IPS-18a (cell line): ENCODE measurements around the gene HMGB3.
"Not testable (repeated sequence)": the region's sequence is repeated elsewhere in the genome, so short reads cannot be mapped to it uniquely, and the experiment has no call there.

ENCODE experiments used
- H3K27ac ChIP-seq: one replicate; pipeline ENCODE4 v1.5.1; 2013; ENCODE audit warnings: low read length
- H3K27me3 ChIP-seq: one replicate; pipeline ENCODE4 v1.6.1; 2013; ENCODE audit warnings: mild to moderate bottlenecking, low read length; ENCODE audit not compliant: control insufficient read depth, insufficient read depth
- H3K36me3 ChIP-seq: one replicate; pipeline ENCODE4 v1.6.1; 2013; ENCODE audit warnings: low read depth, low read length; ENCODE audit not compliant: control insufficient read depth
- H3K4me1 ChIP-seq: one replicate; pipeline ENCODE4 v1.6.1; 2013; ENCODE audit warnings: low read depth, low read length; ENCODE audit not compliant: control insufficient read depth
- H3K4me3 ChIP-seq: one replicate; pipeline ENCODE4 v1.5.1; 2013; ENCODE audit warnings: low read length
- H3K9ac ChIP-seq: one replicate; pipeline ENCODE4 v1.6.1; 2013; ENCODE audit warnings: mild to moderate bottlenecking, low read length, moderate library complexity
- H3K9me3 ChIP-seq: one replicate; pipeline ENCODE4 v1.6.1; 2013; ENCODE audit warnings: low read depth, low read length; ENCODE audit not compliant: control insufficient read depth

Gene HMGB3

GRCh38 chrX:150980186-150980585 is 2.9 kb upstream of the HMGB3 start:
- H3K4me3 ChIP-seq = no peak overlapping the region
- no peaks in the 10 kb centered on the region for H3K9me3 ChIP-seq
- no peaks in the 10 kb centered on the region for H3K36me3 ChIP-seq
- no peak overlapping the region for H3K9ac ChIP-seq
- no peaks in the 10 kb centered on the region for H3K4me1 ChIP-seq
- no peak overlapping the region for H3K27ac ChIP-seq
- H3K27me3 ChIP-seq = peaks cover 7% of the 10 kb centered on the region

- Histone ChIP-seq H3K27me3 (peaks cover 7% of the 10 kb centered on the region), H3K9me3 (no peaks in the 10 kb centered on the region)
Observed at GRCh38 chrX:150980711-150981110, 2.4 kb upstream of the HMGB3 start.

GRCh38 chrX:150982235-150982787 is 824 bp upstream of the HMGB3 start:
- peak overlapping the region; percentile 60 for H3K9ac ChIP-seq
- peak overlapping the region; percentile 56 for H3K4me3 ChIP-seq
- H3K4me1 ChIP-seq = no peaks in the 10 kb centered on the region
- peaks cover 16% of the 10 kb centered on the region for H3K36me3 ChIP-seq
- H3K9me3 ChIP-seq = peaks cover 4% of the 10 kb centered on the region
- peaks cover 7% of the 10 kb centered on the region for H3K27me3 ChIP-seq
- no peak overlapping the region for H3K27ac ChIP-seq

More at GRCh38 chrX:150980711-150981110, 2.4 kb upstream of the HMGB3 start:
- H3K4me1 ChIP-seq = no peaks in the 10 kb centered on the region
- H3K4me3 ChIP-seq = no peak overlapping the region
- H3K9ac ChIP-seq = no peak overlapping the region
- no peaks in the 10 kb centered on the region for H3K36me3 ChIP-seq
- no peak overlapping the region for H3K27ac ChIP-seq

- Histone ChIP-seq H3K27ac (no peak overlapping the region), H3K9me3 (peaks cover 4% of the 10 kb centered on the region), H3K36me3 (peaks cover 21% of the 10 kb centered on the region), H3K9ac (peak overlapping the region; percentile 73), H3K4me1 (no peaks in the 10 kb centered on the region), H3K27me3 (peaks cover 7% of the 10 kb centered on the region), H3K4me3 (peak overlapping the region; percentile 50)
Observed at GRCh38 chrX:150983521-150984168, 510 bp downstream of the HMGB3 start.

GRCh38 chrX:150984169-150984824 is 1.2 kb downstream of the HMGB3 start:
- peak overlapping the region; percentile 75 for H3K4me3 ChIP-seq
- peaks cover 7% of the 10 kb centered on the region for H3K27me3 ChIP-seq
- peaks cover 24% of the 10 kb centered on the region for H3K36me3 ChIP-seq
- H3K9ac ChIP-seq = peak overlapping the region; percentile 73
- peaks cover 4% of the 10 kb centered on the region for H3K9me3 ChIP-seq
- H3K27ac ChIP-seq = no peak overlapping the region
- H3K4me1 ChIP-seq = no peaks in the 10 kb centered on the region

GRCh38 chrX:150987687-150988086 is 4.6 kb downstream of the HMGB3 start:
- not testable (repeated sequence) for H3K9ac ChIP-seq, H3K9me3 ChIP-seq, H3K4me1 ChIP-seq, H3K4me3 ChIP-seq, H3K27me3 ChIP-seq, H3K27ac ChIP-seq
- H3K36me3 ChIP-seq = peaks cover 24% of the 10 kb centered on the region

- Histone ChIP-seq H3K4me1 (no peaks in the 10 kb centered on the region), H3K9ac (no peak overlapping the region), H3K9me3 (peaks cover 8% of the 10 kb centered on the region), H3K27me3 (no peaks in the 10 kb centered on the region), H3K4me3 (no peak overlapping the region), H3K36me3 (peaks cover 24% of the 10 kb centered on the region), H3K27ac (no peak overlapping the region)
Observed at GRCh38 chrX:150989420-150989819, 6.3 kb downstream of the HMGB3 start.

- H3K27me3 ChIP-seq = no peaks in the 10 kb centered on the region
- peaks cover 23% of the 10 kb centered on the region for H3K36me3 ChIP-seq
- no peak overlapping the region for H3K27ac ChIP-seq
- H3K9ac ChIP-seq = no peak overlapping the region
- peaks cover 8% of the 10 kb centered on the region for H3K9me3 ChIP-seq
- H3K4me3 ChIP-seq = no peak overlapping the region
- H3K4me1 ChIP-seq = no peaks in the 10 kb centered on the region
Observed at GRCh38 chrX:150990910-150991309, 7.8 kb downstream of the HMGB3 start.

GRCh38 chrX:151000861-151001331 is 17.8 kb downstream of the HMGB3 start:
- H3K27ac ChIP-seq = no peak overlapping the region
- H3K4me3 ChIP-seq = no peak overlapping the region
- no peaks in the 10 kb centered on the region for H3K36me3 ChIP-seq
- no peaks in the 10 kb centered on the region for H3K4me1 ChIP-seq
- peaks cover 2% of the 10 kb centered on the region for H3K9me3 ChIP-seq
- no peaks in the 10 kb centered on the region for H3K27me3 ChIP-seq
- H3K9ac ChIP-seq = no peak overlapping the region

- no peaks in the 10 kb centered on the region for H3K36me3 ChIP-seq
- H3K9ac ChIP-seq = no peak overlapping the region
- no peak overlapping the region for H3K4me3 ChIP-seq
- peaks cover 2% of the 10 kb centered on the region for H3K9me3 ChIP-seq
- H3K4me1 ChIP-seq = no peaks in the 10 kb centered on the region
- no peaks in the 10 kb centered on the region for H3K27me3 ChIP-seq
- H3K27ac ChIP-seq = no peak overlapping the region
Observed at GRCh38 chrX:151004085-151004484, 20.9 kb downstream of the HMGB3 start.

- H3K4me3 ChIP-seq = no peak overlapping the region
- H3K9me3 ChIP-seq = peaks cover 5% of the 10 kb centered on the region
- no peak overlapping the region for H3K27ac ChIP-seq
- no peaks in the 10 kb centered on the region for H3K27me3 ChIP-seq
- no peaks in the 10 kb centered on the region for H3K36me3 ChIP-seq
- no peak overlapping the region for H3K9ac ChIP-seq
- H3K4me1 ChIP-seq = no peaks in the 10 kb centered on the region
Observed at GRCh38 chrX:151006410-151007109, 23.4 kb downstream of the HMGB3 start.
